IMR-90 (cell line): ENCODE results near the gene NHSL2. TPM values are rescaled to one million over a fixed set of nuclear protein-coding genes. Genes with fewer than 3 reads are reported as not detected.

Experiments
- ATAC-seq: fragments of 200-7000 bp; cut with Tn5 transposase; 2 replicates; pipeline ENCODE4 v1.9.1; 2020; ENCODE audit warnings: low read depth, mild to moderate bottlenecking, moderate library complexity
- BruUV-seq: library from RNA; stranded (reverse); fragments of 400-500 nt; replicated peaks from 2 replicates; lab custom pipeline; 2021; lab: Mats Ljungman, UMichigan
- CTCF ChIA-PET: fragments of 300-600 bp; formaldehyde crosslinking; extraction: SDS; loops from one replicate; lab custom pipeline; 2021; ENCODE audit warnings: antibody characterized with exemption; lab: Yijun Ruan, JAX
- POLR2A ChIA-PET: fragments of 300-600 bp; sonication (Branson Sonifier 250); formaldehyde crosslinking; loops from one replicate; lab custom pipeline; 2022; ENCODE audit warnings: antibody characterized with exemption; ENCODE audit not compliant: unreplicated experiment; lab: Charles Lee
- DNase-seq: peaks from one replicate; pipeline ENCODE4 v3.0.0; 2013
- H2AFZ ChIP-seq: replicated peaks from 2 replicates; pipeline ENCODE3; 2013; ENCODE audit warnings: low read length, mild to moderate bottlenecking; ENCODE audit not compliant: poor library complexity
- H2AK5ac ChIP-seq: 2 replicates; pipeline ENCODE4 v1.6.1; 2013; ENCODE audit warnings: low read depth, low read length, inconsistent platforms
- H2AK9ac ChIP-seq: replicated peaks from 2 replicates; pipeline ENCODE3; 2013; ENCODE audit warnings: mild to moderate bottlenecking, low read depth, low read length, moderate library complexity; ENCODE audit not compliant: poor library complexity
- H2BK120ac ChIP-seq: 2 replicates; pipeline ENCODE4 v1.6.1; 2013; ENCODE audit warnings: low read depth, low read length, inconsistent platforms
- H2BK15ac ChIP-seq: 3 replicates; pipeline ENCODE4 v1.6.1; 2013; ENCODE audit warnings: low read depth, low read length, inconsistent platforms
- H2BK20ac ChIP-seq: 2 replicates; pipeline ENCODE4 v1.6.1; 2013; ENCODE audit warnings: low read depth, mild to moderate bottlenecking, inconsistent platforms, low read length, moderate library complexity
- H2BK5ac ChIP-seq: 2 replicates; pipeline ENCODE4 v1.6.1; 2013; ENCODE audit warnings: mild to moderate bottlenecking, low read depth, low read length, inconsistent platforms; ENCODE audit not compliant: poor library complexity, severe bottlenecking
- H3K14ac ChIP-seq: replicated peaks from 2 replicates; pipeline ENCODE4 v1.6.1; 2013; ENCODE audit warnings: low read depth, low read length, inconsistent platforms
- H3K18ac ChIP-seq: 2 replicates; pipeline ENCODE4 v1.6.1; 2013; ENCODE audit warnings: low read depth, low read length, control low read depth
- H3K23ac ChIP-seq: 2 replicates; pipeline ENCODE4 v1.6.1; 2013; ENCODE audit warnings: low read depth, low read length, inconsistent platforms
- H3K27ac ChIP-seq: 2 replicates; pipeline ENCODE4 v1.5.1; 2013; ENCODE audit warnings: mild to moderate bottlenecking, control low read depth, low read length; ENCODE audit not compliant: insufficient read depth
- H3K27me3 ChIP-seq: 2 replicates; pipeline ENCODE4 v1.6.1; 2013; ENCODE audit warnings: low read length; ENCODE audit not compliant: control insufficient read depth, insufficient read depth
- H3K36me3 ChIP-seq: 2 replicates; pipeline ENCODE4 v1.6.1; 2013; ENCODE audit warnings: low read length, mixed read lengths; ENCODE audit not compliant: control insufficient read depth, insufficient read depth
- H3K4ac ChIP-seq: 2 replicates; pipeline ENCODE4 v1.6.1; 2013; ENCODE audit warnings: low read depth, low read length, inconsistent platforms
- H3K4me1 ChIP-seq: 2 replicates; pipeline ENCODE4 v1.6.1; 2013; ENCODE audit warnings: low read length, mixed read lengths; ENCODE audit not compliant: control insufficient read depth, insufficient read depth
- H3K4me2 ChIP-seq: 2 replicates; pipeline ENCODE4 v1.6.1; 2013; ENCODE audit warnings: low read depth, mild to moderate bottlenecking, control low read depth, low read length, moderate library complexity
- H3K4me3 ChIP-seq: 2 replicates; pipeline ENCODE4 v1.5.1; 2013; ENCODE audit warnings: low read depth, mild to moderate bottlenecking, control low read depth, low read length, moderate library complexity; ENCODE audit not compliant: insufficient read depth
- H3K56ac ChIP-seq: 2 replicates; pipeline ENCODE4 v1.6.1; 2013; ENCODE audit warnings: low read length, inconsistent platforms; ENCODE audit not compliant: insufficient read depth; ENCODE audit errors: extremely low read depth
- H3K79me1 ChIP-seq, 2 experiments: 2 replicates each; pipeline ENCODE4 v1.6.1; 2013; ENCODE audit warnings: low read length in 2 of 2, inconsistent platforms in 1 of 2, low read depth in 1 of 2
- H3K9ac ChIP-seq: 2 replicates; pipeline ENCODE4 v1.6.1; 2013; ENCODE audit warnings: low read depth, low read length, control low read depth
- H3K9me1 ChIP-seq: 2 replicates; pipeline ENCODE4 v1.6.1; 2013; ENCODE audit warnings: low read length, inconsistent platforms; ENCODE audit not compliant: insufficient read depth
- H3K9me3 ChIP-seq: 2 replicates; pipeline ENCODE4 v1.6.1; 2013; ENCODE audit warnings: low read length; ENCODE audit not compliant: control insufficient read depth, insufficient read depth
- H4K20me1 ChIP-seq: 2 replicates; pipeline ENCODE4 v1.6.1; 2013; ENCODE audit warnings: low read length, inconsistent platforms; ENCODE audit not compliant: insufficient read depth
- H4K5ac ChIP-seq: 2 replicates; pipeline ENCODE4 v1.6.1; 2013; ENCODE audit warnings: mild to moderate bottlenecking, low read depth, low read length, control low read depth
- H4K8ac ChIP-seq, 2 experiments: 2 replicates each; pipeline ENCODE4 v1.6.1; 2013; ENCODE audit warnings: low read depth in 2 of 2, low read length in 2 of 2, control low read depth in 1 of 2, inconsistent platforms in 1 of 2
- H4K91ac ChIP-seq: 2 replicates; pipeline ENCODE4 v1.6.1; 2013; ENCODE audit warnings: low read depth, low read length, inconsistent platforms; ENCODE audit not compliant: insufficient read depth
- ELK1 ChIP-seq: fragments of 150-350 bp; IDR thresholded peaks from 2 replicates; pipeline ENCODE4 v1.6.1; 2016; ENCODE audit warnings: low read depth, mild to moderate bottlenecking, low read length, moderate library complexity, borderline replicate concordance
- POLR2A ChIP-seq: IDR thresholded peaks from 2 replicates; pipeline ENCODE4 v1.6.1; 2012; ENCODE audit warnings: mild to moderate bottlenecking, low read depth, low read length
- RAD21 ChIP-seq: IDR thresholded peaks from 2 replicates; pipeline ENCODE4 v1.6.1; 2012; ENCODE audit warnings: low read length, improper control_type of control experiment
- WGBS, 2 experiments: methylation state at CpG; one replicate each; pipeline versions ENCODE4 v1.1.5 to v1.1.7; 2013; ENCODE audit warnings: missing lambda C conversion rate in 2 of 2; ENCODE audit not compliant: insufficient read length in 1 of 2; ENCODE audit errors: extremely low coverage in 2 of 2; 5-methylcytosine and 5-hydroxymethylcytosine counted together
- dilution Hi-C: fragments of 300-500 bp; cut with HindIII; formaldehyde crosslinking; loops from one replicate; pipeline ENCODE4 v1.14.3; 2018; ENCODE audit warnings: low sequenced_read_pairs; ENCODE audit not compliant: unreplicated experiment
- in situ Hi-C: fragments of 300-500 bp; cut with MboI; formaldehyde crosslinking; loops from 3 replicates; pipeline ENCODE4 v1.14.3; 2019; ENCODE audit warnings: low sequenced_read_pairs, inconsistent platforms, mixed read lengths
- intact Hi-C: fragments of 100-400 bp; cut with micrococcal nuclease; formaldehyde crosslinking; loops from 2 replicates; pipeline ENCODE4 v1.10.0; 2022
- polyA plus RNA-seq, 3 experiments: library from polyadenylated mRNA; depleted of rRNA; stranded (reverse); fragments of >200 nt; gene quantifications; 2 replicates each; pipeline ENCODE4 v1.2.3, GENCODE V29; 2012; ENCODE audit warnings: low replicate concordance in 1 of 3
- total RNA-seq: library from RNA; depleted of rRNA; stranded (reverse); fragments of >200 nt; gene quantifications from 2 replicates; pipeline ENCODE4 v1.2.3, GENCODE V29; 2012

The NHSL2 gene
- total and polyA plus RNA-seq, 2 of the 4 experiments (the other 2 are of a cell fraction) = 0.72 to 0.75 TPM

- Histone ChIP-seq H3K23ac (no peak overlapping the region), H3K9me3 (no peaks in the 10 kb centered on the region), H3K4ac (no peak overlapping the region), H2BK5ac (no peak overlapping the region), H3K4me1 (no peaks in the 10 kb centered on the region), H3K79me1 (no peaks in the 10 kb centered on the region), H3K9me1 (no peaks in the 10 kb centered on the region), H3K18ac (no peak overlapping the region), H4K91ac (no peak overlapping the region), H4K8ac (no peak overlapping the region), H3K56ac (no peak overlapping the region), H4K20me1 (no peaks in the 10 kb centered on the region), H3K4me3 (no peak overlapping the region), H2AFZ (no peak overlapping the region), H2BK120ac (no peak overlapping the region), H2AK5ac (no peak overlapping the region), H3K14ac (no peak overlapping the region), H3K36me3 (no peaks in the 10 kb centered on the region), H2AK9ac (no peak overlapping the region), H3K27ac (no peak overlapping the region), H3K9ac (no peak overlapping the region), H4K5ac (no peak overlapping the region), H2BK15ac (no peak overlapping the region), H3K4me2 (no peak overlapping the region), H3K27me3 (peaks cover 53% of the 10 kb centered on the region), H2BK20ac (no peak overlapping the region)
- 83% methylated on average over 2 of the region's 2 CpGs; no CpG with 5 or more reads in 1 of the 2 experiments for WGBS, 2 experiments
- no peak for TF ChIP-seq RAD21
- no peak for TF ChIP-seq POLR2A
- no peak for TF ChIP-seq ELK1
- dilution Hi-C loops = no loop called here
- intact Hi-C loops = no loop called here
- ATAC-seq (no peak), DNase-seq (no peak)
- in situ Hi-C loops = no loop called here
- POLR2A ChIA-PET = no interaction called here
- CTCF ChIA-PET = no interaction called here
- BruUV-seq = no TSS peak
Measured at GRCh38 chrX:71994601-71995000, 84.0 kb downstream of the NHSL2 start.
